H9 (cell line): Measurements from ENCODE around the gene WNT10A. TPM values are rescaled to one million over a fixed set of nuclear protein-coding genes. Genes with fewer than 3 reads are reported as not detected.

Experiments used
- DNase-seq: peaks from one replicate; pipeline ENCODE4 v3.0.0-alpha.2; 2017
- H2AFZ ChIP-seq: one replicate; pipeline ENCODE4 v1.6.1; 2013; ENCODE audit warnings: mild to moderate bottlenecking, low read length, control low read depth, moderate library complexity
- H2AK5ac ChIP-seq: 2 replicates; pipeline ENCODE4 v1.6.1; 2013; ENCODE audit warnings: low read length, control low read depth, mixed read lengths; ENCODE audit not compliant: insufficient read length
- H2BK120ac ChIP-seq: one replicate; pipeline ENCODE4 v1.6.1; 2013; ENCODE audit warnings: low read depth, mild to moderate bottlenecking, low read length, control low read depth, inconsistent platforms; ENCODE audit not compliant: poor library complexity, severe bottlenecking
- H2BK12ac ChIP-seq: 2 replicates; pipeline ENCODE4 v1.6.1; 2013; ENCODE audit warnings: low read length, control low read depth, mixed read lengths, low read depth; ENCODE audit not compliant: insufficient read length
- H2BK15ac ChIP-seq: 2 replicates; pipeline ENCODE4 v1.6.1; 2013; ENCODE audit warnings: low read depth, low read length, control low read depth
- H2BK20ac ChIP-seq: one replicate; pipeline ENCODE4 v1.6.1; 2013; ENCODE audit warnings: low read depth, mild to moderate bottlenecking, low read length, control low read depth, inconsistent platforms; ENCODE audit not compliant: poor library complexity, severe bottlenecking
- H2BK5ac ChIP-seq: 2 replicates; pipeline ENCODE4 v1.6.1; 2013; ENCODE audit warnings: low read length, control low read depth, mixed read lengths; ENCODE audit not compliant: insufficient read length
- H3K14ac ChIP-seq: 2 replicates; pipeline ENCODE4 v1.6.1; 2013; ENCODE audit warnings: low read length, control low read depth; ENCODE audit not compliant: insufficient read depth
- H3K18ac ChIP-seq: 2 replicates; pipeline ENCODE4 v1.6.1; 2013; ENCODE audit warnings: low read depth, mild to moderate bottlenecking, mixed read lengths, low read length, control low read depth; ENCODE audit not compliant: insufficient read length
- H3K23ac ChIP-seq: 2 replicates; pipeline ENCODE4 v1.6.1; 2013; ENCODE audit warnings: low read length, control low read depth, mixed read lengths, low read depth; ENCODE audit not compliant: insufficient read length
- H3K23me2 ChIP-seq: 2 replicates; pipeline ENCODE4 v1.6.1; 2013; ENCODE audit warnings: low read depth, mild to moderate bottlenecking, mixed read lengths, low read length, control low read depth; ENCODE audit not compliant: insufficient read length, poor library complexity, severe bottlenecking
- H3K27ac ChIP-seq: 2 replicates; pipeline ENCODE4 v1.5.1; 2013; ENCODE audit warnings: low read length, control low read depth, mixed read lengths, low read depth; ENCODE audit not compliant: insufficient read length
- H3K27me3 ChIP-seq: 2 replicates; pipeline ENCODE4 v1.6.1; 2013; ENCODE audit warnings: low read length, control low read depth, inconsistent platforms; ENCODE audit not compliant: insufficient read depth
- H3K4ac ChIP-seq: 2 replicates; pipeline ENCODE4 v1.6.1; 2013; ENCODE audit warnings: low read depth, mild to moderate bottlenecking, control low read depth, inconsistent platforms, low read length, moderate library complexity
- H3K4me1 ChIP-seq: 2 replicates; pipeline ENCODE4 v1.6.1; 2013; ENCODE audit warnings: low read length, control low read depth, inconsistent platforms; ENCODE audit not compliant: insufficient read depth
- H3K4me2 ChIP-seq: 2 replicates; pipeline ENCODE4 v1.6.1; 2013; ENCODE audit warnings: low read length, control low read depth, mixed read lengths; ENCODE audit not compliant: insufficient read length, insufficient read depth
- H3K56ac ChIP-seq: 2 replicates; pipeline ENCODE4 v1.6.1; 2013; ENCODE audit warnings: low read depth, mild to moderate bottlenecking, mixed read lengths, low read length, control low read depth; ENCODE audit not compliant: insufficient read length
- H3K79me1 ChIP-seq: 2 replicates; pipeline ENCODE4 v1.6.1; 2013; ENCODE audit warnings: low read depth, mild to moderate bottlenecking, moderate library complexity, low read length, control low read depth, inconsistent platforms; ENCODE audit not compliant: insufficient read depth, poor library complexity, severe bottlenecking
- H3K79me2 ChIP-seq: 2 replicates; pipeline ENCODE4 v1.6.1; 2013; ENCODE audit warnings: low read length, control low read depth, inconsistent platforms; ENCODE audit not compliant: insufficient read depth
- H3K9ac ChIP-seq: 2 replicates; pipeline ENCODE4 v1.6.1; 2013; ENCODE audit warnings: low read length, control low read depth, mixed read lengths; ENCODE audit not compliant: insufficient read length; ENCODE audit errors: extremely low read depth
- H3K9me3 ChIP-seq: one replicate; pipeline ENCODE4 v1.6.1; 2013; ENCODE audit warnings: low read depth, low read length, inconsistent platforms; ENCODE audit not compliant: control insufficient read depth
- H3T11ph ChIP-seq: one replicate; pipeline ENCODE4 v1.6.1; 2013; ENCODE audit warnings: mild to moderate bottlenecking, low read length, control low read depth, inconsistent platforms
- H4K20me1 ChIP-seq: one replicate; pipeline ENCODE4 v1.6.1; 2013; ENCODE audit not compliant: control insufficient read depth, insufficient read length, insufficient read depth
- H4K5ac ChIP-seq: 2 replicates; pipeline ENCODE4 v1.6.1; 2013; ENCODE audit warnings: low read depth, mild to moderate bottlenecking, mixed read lengths, low read length, control low read depth; ENCODE audit not compliant: insufficient read length
- H4K8ac ChIP-seq: replicated peaks from 2 replicates; pipeline ENCODE4 v1.6.1; 2013; ENCODE audit warnings: low read length, control low read depth, mixed read lengths, low read depth; ENCODE audit not compliant: insufficient read length
- H4K91ac ChIP-seq: 2 replicates; pipeline ENCODE4 v1.6.1; 2013; ENCODE audit warnings: low read depth, mild to moderate bottlenecking, moderate library complexity, mixed read lengths, low read length, control low read depth; ENCODE audit not compliant: insufficient read length
- H3K27ac Mint-ChIP-seq, 3 experiments: 2 replicates in 2 of 3; 3 replicates in 1 of 3; pipeline ENCODE4 v1.8.0; 2020 to 2021; ENCODE audit warnings: mixed read lengths in 3 of 3, mild to moderate bottlenecking in 1 of 3, moderate library complexity in 1 of 3
- H3K27me3 Mint-ChIP-seq: 2 replicates; pipeline ENCODE4 v1.8.0; 2021; ENCODE audit warnings: low read depth, mild to moderate bottlenecking, moderate library complexity, mixed read lengths
- H3K36me3 Mint-ChIP-seq, 3 experiments: 2 replicates in 2 of 3; 3 replicates in 1 of 3; pipeline ENCODE4 v1.8.0; 2020 to 2021; ENCODE audit warnings: low read depth in 3 of 3, mixed read lengths in 3 of 3; ENCODE audit not compliant: insufficient read depth in 1 of 3
- H3K4me1 Mint-ChIP-seq, 2 experiments: 2 replicates each; pipeline ENCODE4 v1.8.0; 2020; ENCODE audit warnings: mixed read lengths in 2 of 2
- H3K4me3 Mint-ChIP-seq, 2 experiments: 2 replicates in 1 of 2; 3 replicates in 1 of 2; pipeline ENCODE4 v1.8.0; 2020 to 2021; ENCODE audit warnings: mild to moderate bottlenecking in 2 of 2, mixed read lengths in 2 of 2, moderate library complexity in 1 of 2
- H3K9me3 Mint-ChIP-seq, 2 experiments: 2 replicates in 1 of 2; 3 replicates in 1 of 2; pipeline ENCODE4 v1.8.0; 2020; ENCODE audit warnings: mild to moderate bottlenecking in 2 of 2, mixed read lengths in 2 of 2, moderate library complexity in 1 of 2
- CTCF ChIP-seq: fragments of 200-600 bp; sonication (generic); conservative IDR thresholded peaks from 3 replicates; pipeline ENCODE4 v1.8.0; 2021; ENCODE audit warnings: antibody characterized with exemption, mild to moderate bottlenecking
- WGBS: extraction: QIAGEN DNeasy Blood & Tissue Kit; methylation state at CpG from one replicate; pipeline ENCODE4 v1.1.7; 2013; ENCODE audit warnings: missing lambda C conversion rate, low lambda C conversion rate, mixed read lengths; ENCODE audit not compliant: insufficient read length; ENCODE audit errors: extremely low coverage; 5-methylcytosine and 5-hydroxymethylcytosine counted together
- total RNA-seq: library from RNA; stranded (reverse); gene quantifications from 2 replicates; pipeline ENCODE4 v1.2.1, GENCODE V29; 2021

Gene WNT10A
- total RNA-seq, 1 experiment from 2014 or later = not detected

GRCh38 chr2:218855305-218856166 is 25.1 kb upstream of the WNT10A start:
- no peak overlapping the region for H2BK12ac ChIP-seq
- H3K4me1 ChIP-seq = no peaks in the 10 kb centered on the region; the same call in 1 of the 2 replicates
- peaks cover 30 to 60% of the 10 kb centered on the region in 2 experiments for H3K4me1 Mint-ChIP-seq
- no peak overlapping the region for H4K91ac ChIP-seq
- H2BK20ac ChIP-seq = no peak overlapping the region
- H3K9ac ChIP-seq = no peak overlapping the region
- H2AK5ac ChIP-seq = no peak overlapping the region
- no peak overlapping the region for H2BK120ac ChIP-seq
- peaks cover 79% of the 10 kb centered on the region for H3K27me3 Mint-ChIP-seq
- H3K23me2 ChIP-seq = peaks cover 3% of the 10 kb centered on the region
- H2BK5ac ChIP-seq = no peak overlapping the region
- DNase-seq = no peak
- peak overlapping the region in 1 of 3 experiments; percentile 24; a peak in 1 of 7 replicates for H3K27ac Mint-ChIP-seq
- no CpG with 5 or more reads among the region's 14 CpGs for WGBS
- no peaks in the 10 kb centered on the region for H3K79me1 ChIP-seq
- TF ChIP-seq CTCF = no peak
- no peak overlapping the region for H4K5ac ChIP-seq
- H3K18ac ChIP-seq = no peak overlapping the region
- no peaks in the 10 kb centered on the region for H4K20me1 ChIP-seq
- no peak overlapping the region for H4K8ac ChIP-seq
- H3K23ac ChIP-seq = no peak overlapping the region
- no peak overlapping the region for H2AFZ ChIP-seq
- no peak overlapping the region for H3T11ph ChIP-seq
- no peak overlapping the region for H3K4ac ChIP-seq
- no peak overlapping the region for H2BK15ac ChIP-seq
- no peak overlapping the region for H3K27ac ChIP-seq
- H3K56ac ChIP-seq = no peak overlapping the region
- H3K27me3 ChIP-seq = peaks cover 68% of the 10 kb centered on the region
- H3K9me3 ChIP-seq = no peaks in the 10 kb centered on the region
- no peaks in the 10 kb centered on the region for H3K36me3 Mint-ChIP-seq
- H3K14ac ChIP-seq = no peak overlapping the region
- H3K4me2 ChIP-seq = no peak overlapping the region
- H3K9me3 Mint-ChIP-seq = peaks cover 0 to 3% of the 10 kb centered on the region in 2 experiments; a peak in 1 of 5 replicates
- H3K79me2 ChIP-seq = no peaks in the 10 kb centered on the region
- no peak overlapping the region for H3K4me3 Mint-ChIP-seq
